Activated naive CD8-positive, alpha-beta T cell treated with anti-CD3 and anti-CD28 coated beads, Interleukin-2, amount 10 ng/mL, durations not matched to agents 7 days and 5 days (primary cell): Measurements from ENCODE around the gene ITPR2. TPM values are rescaled to one million over a fixed set of nuclear protein-coding genes. Genes with fewer than 3 reads are reported as not detected.

Experiments
- ATAC-seq: fragments of 150-1000 bp; cut with Tn5 transposase; one replicate; pipeline ENCODE4 v1.10.0; 2021; ENCODE audit warnings: low read depth, moderate library complexity
- POLR2A ChIA-PET: fragments of 350-600 bp; sonication (Branson Sonifier 250); formaldehyde crosslinking; loops from one replicate; lab custom pipeline; 2021; ENCODE audit warnings: antibody characterized with exemption; lab: Charles Lee
- DNase-seq: peaks from one replicate; pipeline ENCODE4 v3.0.0; 2021
- H3K27ac Mint-ChIP-seq: one replicate; pipeline ENCODE4 v1.8.0; 2022; ENCODE audit warnings: mild to moderate bottlenecking, mixed read lengths
- H3K27me3 Mint-ChIP-seq: one replicate; pipeline ENCODE4 v1.8.0; 2022; ENCODE audit warnings: mild to moderate bottlenecking, moderate library complexity, mixed read lengths
- H3K36me3 Mint-ChIP-seq: one replicate; pipeline ENCODE4 v1.8.0; 2021; ENCODE audit warnings: mild to moderate bottlenecking, mixed read lengths
- H3K4me1 Mint-ChIP-seq: one replicate; pipeline ENCODE4 v1.8.0; 2021; ENCODE audit warnings: mixed read lengths
- H3K4me3 Mint-ChIP-seq: one replicate; pipeline ENCODE4 v1.8.0; 2022; ENCODE audit warnings: mild to moderate bottlenecking, moderate library complexity, mixed read lengths
- H3K9me3 Mint-ChIP-seq: one replicate; pipeline ENCODE4 v1.8.0; 2021; ENCODE audit warnings: mixed read lengths
- total RNA-seq, 2 experiments: library from RNA; stranded (reverse); gene quantifications; one replicate each; pipeline ENCODE4 v1.2.3, GENCODE V29; 2021

ITPR2 gene
- total RNA-seq, 2 experiments from 2014 or later = 43.3 to 43.5 TPM

GRCh38 chr12:26406391-26406790 lies 426.6 kb downstream of the ITPR2 start:
- Mint-ChIP-seq H3K36me3 (peaks cover 6% of the 10 kb centered on the region), H3K4me1 (no peaks in the 10 kb centered on the region), H3K27ac (no peak overlapping the region), H3K9me3 (no peaks in the 10 kb centered on the region), H3K27me3 (no peaks in the 10 kb centered on the region), H3K4me3 (no peak overlapping the region)
- DNase-seq = no peak
- no peak for ATAC-seq
- POLR2A ChIA-PET = no interaction called here

GRCh38 chr12:26403601-26404000 lies 429.4 kb downstream of the ITPR2 start:
- H3K4me1 Mint-ChIP-seq = no peaks in the 10 kb centered on the region
- H3K27ac Mint-ChIP-seq = no peak overlapping the region
- ATAC-seq = no peak
- no peaks in the 10 kb centered on the region for H3K27me3 Mint-ChIP-seq
- no peaks in the 10 kb centered on the region for H3K9me3 Mint-ChIP-seq
- POLR2A ChIA-PET = no interaction called here
- H3K36me3 Mint-ChIP-seq = peaks cover 3% of the 10 kb centered on the region
- no peak for DNase-seq
- no peak overlapping the region for H3K4me3 Mint-ChIP-seq

GRCh38 chr12:26402648-26403047 lies 430.3 kb downstream of the ITPR2 start:
- Mint-ChIP-seq H3K27ac (no peak overlapping the region), H3K27me3 (no peaks in the 10 kb centered on the region), H3K4me3 (no peak overlapping the region), H3K4me1 (no peaks in the 10 kb centered on the region), H3K9me3 (no peaks in the 10 kb centered on the region), H3K36me3 (peaks cover 3% of the 10 kb centered on the region)
- no peak for ATAC-seq
- DNase-seq = no peak
- POLR2A ChIA-PET = no interaction called here

GRCh38 chr12:26401874-26402273 lies 431.1 kb downstream of the ITPR2 start:
- no peak for DNase-seq
- POLR2A ChIA-PET = no interaction called here
- Mint-ChIP-seq H3K27me3 (no peaks in the 10 kb centered on the region), H3K36me3 (peaks cover 2% of the 10 kb centered on the region), H3K4me3 (no peak overlapping the region), H3K27ac (no peak overlapping the region), H3K4me1 (no peaks in the 10 kb centered on the region), H3K9me3 (no peaks in the 10 kb centered on the region)
- no peak for ATAC-seq

- H3K4me3 Mint-ChIP-seq = no peak overlapping the region
- no peaks in the 10 kb centered on the region for H3K9me3 Mint-ChIP-seq
- no peaks in the 10 kb centered on the region for H3K4me1 Mint-ChIP-seq
- no peak overlapping the region for H3K27ac Mint-ChIP-seq
- no peak for DNase-seq
- no peaks in the 10 kb centered on the region for H3K27me3 Mint-ChIP-seq
- ATAC-seq = no peak
- H3K36me3 Mint-ChIP-seq = peaks cover 2% of the 10 kb centered on the region
- POLR2A ChIA-PET = no interaction called here
Measured at GRCh38 chr12:26400627-26401026, 432.4 kb downstream of the ITPR2 start.

GRCh38 chr12:26399381-26399780 lies 433.6 kb downstream of the ITPR2 start:
- ATAC-seq = no peak
- peaks cover 2% of the 10 kb centered on the region for H3K36me3 Mint-ChIP-seq
- H3K4me1 Mint-ChIP-seq = no peaks in the 10 kb centered on the region
- no peaks in the 10 kb centered on the region for H3K9me3 Mint-ChIP-seq
- POLR2A ChIA-PET = no interaction called here
- H3K27ac Mint-ChIP-seq = no peak overlapping the region
- no peaks in the 10 kb centered on the region for H3K27me3 Mint-ChIP-seq
- no peak overlapping the region for H3K4me3 Mint-ChIP-seq
- DNase-seq = no peak

- Mint-ChIP-seq H3K4me1 (no peaks in the 10 kb centered on the region), H3K27ac (no peak overlapping the region), H3K9me3 (no peaks in the 10 kb centered on the region), H3K36me3 (peaks cover 10% of the 10 kb centered on the region), H3K27me3 (no peaks in the 10 kb centered on the region), H3K4me3 (no peak overlapping the region)
- ATAC-seq (no peak), DNase-seq (no peak)
- POLR2A ChIA-PET = no interaction called here
Measured at GRCh38 chr12:26396402-26396801, 436.6 kb downstream of the ITPR2 start.

- Mint-ChIP-seq H3K27ac (no peak overlapping the region), H3K4me1 (no peaks in the 10 kb centered on the region), H3K27me3 (no peaks in the 10 kb centered on the region), H3K9me3 (peaks cover 1% of the 10 kb centered on the region), H3K36me3 (peaks cover 37% of the 10 kb centered on the region), H3K4me3 (no peak overlapping the region)
- DNase-seq = no peak
- POLR2A ChIA-PET = no interaction called here
- ATAC-seq = no peak
Measured at GRCh38 chr12:26389343-26389742, 443.7 kb downstream of the ITPR2 start.

GRCh38 chr12:26384536-26384935 lies 448.5 kb downstream of the ITPR2 start:
- no peaks in the 10 kb centered on the region for H3K4me1 Mint-ChIP-seq
- no peak overlapping the region for H3K27ac Mint-ChIP-seq
- POLR2A ChIA-PET = no interaction called here
- no peak for ATAC-seq
- H3K4me3 Mint-ChIP-seq = no peak overlapping the region
- H3K36me3 Mint-ChIP-seq = peaks cover 35% of the 10 kb centered on the region
- H3K27me3 Mint-ChIP-seq = no peaks in the 10 kb centered on the region
- peaks cover 3% of the 10 kb centered on the region for H3K9me3 Mint-ChIP-seq
- DNase-seq = no peak

- Mint-ChIP-seq H3K27ac (no peak overlapping the region), H3K9me3 (peaks cover 3% of the 10 kb centered on the region), H3K4me1 (no peaks in the 10 kb centered on the region), H3K36me3 (peaks cover 32% of the 10 kb centered on the region), H3K27me3 (no peaks in the 10 kb centered on the region), H3K4me3 (no peak overlapping the region)
- DNase-seq = no peak
- POLR2A ChIA-PET = no interaction called here
- ATAC-seq = no peak
Measured at GRCh38 chr12:26383041-26383440, 450.0 kb downstream of the ITPR2 start.

GRCh38 chr12:26380897-26381296 lies 452.1 kb downstream of the ITPR2 start:
- H3K4me3 Mint-ChIP-seq = no peak overlapping the region
- peaks cover 4% of the 10 kb centered on the region for H3K4me1 Mint-ChIP-seq
- DNase-seq = no peak
- H3K27me3 Mint-ChIP-seq = no peaks in the 10 kb centered on the region
- ATAC-seq = no peak
- peaks cover 25% of the 10 kb centered on the region for H3K36me3 Mint-ChIP-seq
- H3K9me3 Mint-ChIP-seq = peaks cover 3% of the 10 kb centered on the region
- H3K27ac Mint-ChIP-seq = no peak overlapping the region
- POLR2A ChIA-PET = no interaction called here

GRCh38 chr12:26379777-26380467 lies 453.1 kb downstream of the ITPR2 start:
- ATAC-seq = no peak
- Mint-ChIP-seq H3K27me3 (no peaks in the 10 kb centered on the region), H3K4me3 (no peak overlapping the region), H3K4me1 (peaks cover 4% of the 10 kb centered on the region), H3K36me3 (peaks cover 16% of the 10 kb centered on the region), H3K27ac (no peak overlapping the region), H3K9me3 (peaks cover 3% of the 10 kb centered on the region)
- POLR2A ChIA-PET = no interaction called here
- no peak for DNase-seq

GRCh38 chr12:26378711-26379110 lies 454.3 kb downstream of the ITPR2 start:
- peaks cover 9% of the 10 kb centered on the region for H3K36me3 Mint-ChIP-seq
- H3K27me3 Mint-ChIP-seq = no peaks in the 10 kb centered on the region
- DNase-seq = no peak
- H3K4me3 Mint-ChIP-seq = no peak overlapping the region
- POLR2A ChIA-PET = no interaction called here
- H3K4me1 Mint-ChIP-seq = peaks cover 4% of the 10 kb centered on the region
- no peak overlapping the region for H3K27ac Mint-ChIP-seq
- no peak for ATAC-seq
- peaks cover 2% of the 10 kb centered on the region for H3K9me3 Mint-ChIP-seq

GRCh38 chr12:26374934-26375680 lies 457.9 kb downstream of the ITPR2 start:
- peaks cover 4% of the 10 kb centered on the region for H3K4me1 Mint-ChIP-seq
- POLR2A ChIA-PET = no interaction called here
- DNase-seq (no peak), ATAC-seq (no peak)
- H3K27ac Mint-ChIP-seq = no peak overlapping the region
- no peaks in the 10 kb centered on the region for H3K27me3 Mint-ChIP-seq
- H3K4me3 Mint-ChIP-seq = no peak overlapping the region
- H3K9me3 Mint-ChIP-seq = no peaks in the 10 kb centered on the region
- peaks cover 2% of the 10 kb centered on the region for H3K36me3 Mint-ChIP-seq
